ENCODE data around the gene MYLK2.

- TF ChIP-seq CTCF (IDR thresholded peaks at IDR 0.05) (no peak), ZFX (IDR thresholded peaks at IDR 0.05; ENCODE audit: borderline replicate concordance) (no peak)
Observed at GRCh38 chr20:31883829-31884228, 64.7 kb downstream of the MYLK2 start.

Data from 22Rv1 (cell line).